ENCODE data around the gene LYL1. TPM values are rescaled to one million over a fixed set of nuclear protein-coding genes. Genes with fewer than 3 reads are reported as not detected.

Gene LYL1
- total and polyA plus RNA-seq, 2 donors (not counting 1 experiment from before 2014, with no cell fraction given) = 112 to 125 TPM

DNA sequence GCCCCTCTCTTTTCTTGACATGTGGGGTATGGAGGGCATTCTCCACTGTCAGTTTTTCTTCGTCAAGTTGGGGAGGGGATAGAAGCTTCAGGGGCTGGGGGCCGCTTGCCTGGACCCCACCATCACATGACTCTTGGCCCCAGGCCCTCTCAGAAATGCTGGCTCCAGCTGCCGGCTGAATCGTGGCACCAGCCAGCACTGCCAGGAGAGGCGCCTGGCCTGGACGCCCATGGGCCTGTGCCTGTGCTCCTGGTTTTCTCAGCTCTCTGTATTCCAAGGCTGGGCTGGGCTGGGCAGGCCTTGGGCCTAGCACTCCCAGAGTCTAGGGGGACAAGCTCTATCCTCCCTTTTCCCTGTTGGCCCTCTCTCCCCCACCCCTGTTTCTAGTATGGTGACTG is 38.6 kb downstream of the LYL1 start:
- Histone ChIP-seq H3K4me3 (ENCODE audit: control extremely low read depth in 1 of 5, extremely low read depth in 1 of 5, insufficient read depth in 1 of 5, low read depth in 2 of 5, low read length in 4 of 5) (no peak overlapping the region), H3K36me3 (replicated peaks in 1 of 2; ENCODE audit: control extremely low read depth in 1 of 2, control insufficient read depth in 1 of 2, extremely low read depth in 1 of 2, insufficient read depth in 2 of 2, low read length in 1 of 2) (no peaks in the 10 kb centered on the region), H3K9me3 (ENCODE audit: control extremely low read depth in 1 of 3, control insufficient read depth in 2 of 3, insufficient read depth in 1 of 3, low read length in 2 of 3) (no peaks in the 10 kb centered on the region), H2AFZ (ENCODE audit: insufficient read depth, low read depth, low read length, poor library complexity, severe bottlenecking) (no peak overlapping the region), H3K79me2 (ENCODE audit: control insufficient read depth, insufficient read depth, low read length) (no peaks in the 10 kb centered on the region), H4K20me1 (ENCODE audit: control insufficient read depth, insufficient read depth, low read length, poor library complexity, severe bottlenecking) (no peaks in the 10 kb centered on the region), H3K9ac (ENCODE audit: low read length) (no peak overlapping the region), H3K27ac (ENCODE audit: low read length in 2 of 2) (no peak overlapping the region), H3K4me1 (ENCODE audit: control insufficient read depth in 2 of 2, insufficient read depth in 2 of 2, low read length in 2 of 2) (peaks cover 7 to 17% of the 10 kb centered on the region in 2 donors), H3K27me3 (replicated peaks in 1 of 4; ENCODE audit: control extremely low read depth in 1 of 4, control insufficient read depth in 3 of 4, insufficient read depth in 4 of 4, low read length in 3 of 4) (peaks cover 0 to 21% (median 11%) of the 10 kb centered on the region in 4 experiments), H3K4me2 (replicated peaks; ENCODE audit: low read depth, low read length, poor library complexity, severe bottlenecking) (no peak overlapping the region)
- WGBS (ENCODE audit: insufficient coverage) = 89% methylated on average over 5 of the region's 6 CpGs
- H3K27ac Mint-ChIP-seq = no peak overlapping the region
- TF ChIP-seq CTCF (IDR thresholded peaks at IDR 0.05) (no peak), EZH2 (IDR thresholded peaks at IDR 0.05; ENCODE audit: borderline replicate concordance, insufficient read depth, low read depth, low read length, poor library complexity, severe bottlenecking) (no peak)
- no peak overlapping the region for H3K4me3 Mint-ChIP-seq
- CTCF ChIA-PET = interaction anchor here (1.3 to 10.4 kb wide), 3 partner anchors 30 to 87 kb away, joined by 6 to 161 read pairs (median 71); no protein-coding TSS in a partner anchor
- POLR2A ChIA-PET = no interaction called here
- H3K4me1 Mint-ChIP-seq = peaks cover 6% of the 10 kb centered on the region
- intact Hi-C loops (cut with micrococcal nuclease) = no loop called here
- no peaks in the 10 kb centered on the region for H3K9me3 Mint-ChIP-seq (ENCODE audit: insufficient read depth)
- ATAC-seq (ENCODE audit: low read depth) = no peak
- peaks cover 15% of the 10 kb centered on the region for H3K27me3 Mint-ChIP-seq
- no peak for DNase-seq

GRCh38 chr19:13063461-13064091 is 39.1 kb downstream of the LYL1 start:
- Histone ChIP-seq H3K4me2 (replicated peaks; ENCODE audit: low read depth, low read length, poor library complexity, severe bottlenecking) (no peak overlapping the region), H3K79me2 (ENCODE audit: control insufficient read depth, insufficient read depth, low read length) (no peaks in the 10 kb centered on the region), H3K27me3 (replicated peaks in 1 of 4; ENCODE audit: control extremely low read depth in 1 of 4, control insufficient read depth in 3 of 4, insufficient read depth in 4 of 4, low read length in 3 of 4) (peaks cover 0 to 22% (median 12%) of the 10 kb centered on the region in 4 experiments), H3K36me3 (replicated peaks in 1 of 2; ENCODE audit: control extremely low read depth in 1 of 2, control insufficient read depth in 1 of 2, extremely low read depth in 1 of 2, insufficient read depth in 2 of 2, low read length in 1 of 2) (no peaks in the 10 kb centered on the region), H4K20me1 (ENCODE audit: control insufficient read depth, insufficient read depth, low read length, poor library complexity, severe bottlenecking) (no peaks in the 10 kb centered on the region), H3K9ac (ENCODE audit: low read length) (no peak overlapping the region), H3K9me3 (ENCODE audit: control extremely low read depth in 1 of 3, control insufficient read depth in 2 of 3, insufficient read depth in 1 of 3, low read length in 2 of 3) (no peaks in the 10 kb centered on the region), H3K27ac (ENCODE audit: low read length in 2 of 2) (no peak overlapping the region), H3K4me3 (ENCODE audit: control extremely low read depth in 1 of 5, extremely low read depth in 1 of 5, insufficient read depth in 1 of 5, low read depth in 2 of 5, low read length in 4 of 5) (no peak overlapping the region), H3K4me1 (ENCODE audit: control insufficient read depth in 2 of 2, insufficient read depth in 2 of 2, low read length in 2 of 2) (peaks cover 7 to 17% of the 10 kb centered on the region in 2 donors), H2AFZ (ENCODE audit: insufficient read depth, low read depth, low read length, poor library complexity, severe bottlenecking) (no peak overlapping the region)
- ChIA-PET POLR2A (no interaction called here), CTCF (interaction anchor here (1.3 to 10.4 kb wide), 3 partner anchors 30 to 86 kb away, joined by 6 to 161 read pairs (median 71); no protein-coding TSS in a partner anchor)
- WGBS (ENCODE audit: insufficient coverage) = 100% methylated on average over 2 of the region's 5 CpGs
- no peaks in the 10 kb centered on the region for H3K9me3 Mint-ChIP-seq (ENCODE audit: insufficient read depth)
- ATAC-seq (ENCODE audit: low read depth) (no peak), DNase-seq (no peak)
- TF ChIP-seq CTCF (IDR thresholded peaks at IDR 0.05) = no peak
- TF ChIP-seq EZH2 (IDR thresholded peaks at IDR 0.05; ENCODE audit: borderline replicate concordance, insufficient read depth, low read depth, low read length, poor library complexity, severe bottlenecking) = no peak
- H3K27me3 Mint-ChIP-seq = peaks cover 20% of the 10 kb centered on the region
- H3K27ac Mint-ChIP-seq = peak overlapping the region; percentile 23
- intact Hi-C loops (cut with micrococcal nuclease) = no loop called here
- H3K4me1 Mint-ChIP-seq = peaks cover 6% of the 10 kb centered on the region
- no peak overlapping the region for H3K4me3 Mint-ChIP-seq
